Activated gamma-delta T cell (primary cell): ENCODE data around the gene CD27.
"Not testable (repeated sequence)": the region's sequence is repeated elsewhere in the genome, so short reads cannot be mapped to it uniquely, and the experiment has no call there.

Experiments used
- DNase-seq: peaks from one replicate; lab custom pipeline; 2025; lab: John Stamatoyannopoulos, UW
- total RNA-seq, 2 donors: gene quantifications; one replicate each; lab custom pipeline; 2026; lab: John Stamatoyannopoulos, UW

Gene CD27
- total RNA-seq: 37.6 to 70.1 reads per million in 2 donors

GRCh38 chr12:6444704-6445688 is at the start of gene CD27:
Gene CD27 (plus strand): TSS chr12:6444955. CDS start chr12:6445096, 141 bp downstream.
- no peak for DNase-seq

DNA sequence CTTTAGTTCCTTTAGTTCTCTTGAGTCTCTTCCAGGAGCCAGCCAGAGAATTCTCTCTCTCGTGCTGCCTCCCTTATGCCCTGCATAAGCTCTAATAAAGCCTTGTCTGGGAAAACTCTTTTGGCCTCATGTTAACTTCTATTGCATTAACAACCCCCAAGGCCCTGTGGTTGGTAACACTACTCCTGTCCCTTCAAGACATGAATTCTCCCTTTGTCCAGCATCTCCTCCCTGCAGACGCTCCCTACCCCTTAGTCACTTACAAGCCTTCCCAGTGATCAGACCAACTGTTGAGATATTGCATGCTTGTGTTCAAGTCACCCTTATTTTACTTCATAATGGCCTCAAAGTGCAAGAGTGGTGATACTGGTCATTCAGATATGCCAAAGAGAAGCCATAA is 48.7 kb upstream of the CD27 start:
- no peak for DNase-seq

DNA sequence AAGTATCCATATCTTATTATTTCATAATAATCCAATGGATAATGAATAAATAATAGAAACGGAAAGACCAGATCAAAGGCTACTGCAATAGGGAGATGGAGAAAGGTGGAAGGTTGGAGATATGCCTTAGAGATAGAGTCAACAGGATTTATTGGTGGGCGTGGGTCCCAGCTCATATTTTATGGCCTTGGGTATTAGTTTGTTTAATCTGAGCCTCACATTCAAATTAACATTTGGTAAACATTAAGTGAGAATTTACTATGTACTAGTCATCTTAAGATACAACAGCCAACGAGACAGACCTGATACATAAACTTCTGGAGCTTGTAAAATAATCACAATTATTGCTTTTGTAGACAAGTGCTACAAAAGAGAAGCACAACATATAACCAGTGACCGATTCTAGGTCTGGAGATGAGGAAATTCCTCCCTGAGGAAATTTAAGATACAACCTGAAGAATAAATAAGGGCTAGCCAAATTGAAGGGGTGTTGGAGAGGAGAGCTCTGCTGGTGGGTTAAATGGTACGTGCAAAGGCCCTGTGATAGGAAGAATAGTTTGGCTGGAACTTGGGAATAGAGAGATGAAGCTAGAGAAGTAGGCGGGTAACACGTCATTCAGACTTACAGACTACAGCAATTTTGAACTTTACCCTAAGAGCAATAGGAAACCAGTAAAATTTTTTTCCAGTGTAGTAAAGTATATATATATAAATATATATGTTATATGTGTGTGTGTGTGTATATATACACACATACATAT is 44.7 kb upstream of the CD27 start:
- no peak for DNase-seq

- no peak for DNase-seq
These were observed 40.4 kb upstream of the CD27 start for GRCh38 chr12:6404390-6404789.

GRCh38 chr12:6405963-6406362 is 38.8 kb upstream of the CD27 start:
- DNase-seq: no peak

GRCh38 chr12:6407236-6407954 is 37.4 kb upstream of the CD27 start:
- no peak for DNase-seq

- no peak for DNase-seq
These were observed 28.2 kb upstream of the CD27 start for GRCh38 chr12:6416596-6416995.

- no peak for DNase-seq
These were observed 26.0 kb upstream of the CD27 start for GRCh38 chr12:6418796-6419195.

DNA sequence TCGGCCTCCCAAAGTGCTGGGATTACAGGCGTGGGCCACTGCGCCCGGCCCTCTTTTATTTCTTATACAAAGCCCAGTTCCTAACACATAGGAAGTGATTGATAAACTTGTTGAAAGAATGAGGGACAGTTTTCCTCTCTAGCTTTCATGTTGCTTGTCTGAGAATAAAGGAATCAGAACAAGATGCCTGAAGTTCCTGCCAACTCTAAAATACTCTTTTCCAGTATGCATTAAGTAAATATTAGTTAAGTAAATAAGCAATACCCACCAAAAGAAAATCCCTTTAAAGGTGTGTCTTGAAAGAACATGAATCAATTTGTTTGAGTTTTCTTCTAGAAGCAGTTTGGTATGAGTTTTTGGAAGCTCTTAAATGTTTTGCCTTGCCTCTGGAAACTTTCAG is 24.4 kb upstream of the CD27 start:
- no peak for DNase-seq

- DNase-seq: no peak
These were observed 21.3 kb upstream of the CD27 start for GRCh38 chr12:6423267-6424007.

DNA sequence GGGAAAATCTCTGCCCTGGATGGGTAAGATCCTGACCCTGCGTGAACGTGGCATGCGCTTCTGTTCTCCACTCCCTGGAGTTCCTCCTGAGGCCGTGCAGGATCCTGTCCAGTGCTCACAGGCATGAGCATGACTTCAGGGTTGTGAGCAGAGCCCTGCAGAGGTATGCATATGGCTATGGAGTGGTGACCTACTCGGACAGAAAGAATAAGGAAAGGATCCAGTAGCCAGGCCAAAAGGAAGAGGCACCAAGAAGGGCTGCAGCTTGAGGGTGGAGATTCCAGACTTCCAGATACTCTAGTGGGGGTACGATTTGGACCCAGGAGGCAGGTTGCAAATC is 20.8 kb upstream of the CD27 start:
- DNase-seq: no peak

DNA sequence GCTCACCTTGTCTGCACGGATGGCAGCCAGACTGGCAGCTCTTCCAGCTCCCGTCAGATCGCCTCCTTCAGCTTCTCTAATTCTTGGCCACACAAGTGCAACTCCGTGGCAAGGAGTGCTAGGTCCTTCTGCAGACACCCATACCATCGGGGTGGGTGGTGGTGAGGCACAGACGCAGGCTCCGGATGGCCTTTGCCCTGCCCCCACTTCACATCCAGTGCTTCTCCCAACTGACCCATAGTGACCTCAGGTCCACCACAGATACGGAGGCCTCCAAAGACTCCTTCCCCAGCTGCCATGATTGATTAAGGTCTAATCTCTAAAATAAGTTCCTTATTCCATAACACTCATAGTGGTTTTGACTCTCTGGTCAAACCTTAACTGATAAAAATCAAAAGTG is 19.9 kb upstream of the CD27 start:
- no peak for DNase-seq

DNA sequence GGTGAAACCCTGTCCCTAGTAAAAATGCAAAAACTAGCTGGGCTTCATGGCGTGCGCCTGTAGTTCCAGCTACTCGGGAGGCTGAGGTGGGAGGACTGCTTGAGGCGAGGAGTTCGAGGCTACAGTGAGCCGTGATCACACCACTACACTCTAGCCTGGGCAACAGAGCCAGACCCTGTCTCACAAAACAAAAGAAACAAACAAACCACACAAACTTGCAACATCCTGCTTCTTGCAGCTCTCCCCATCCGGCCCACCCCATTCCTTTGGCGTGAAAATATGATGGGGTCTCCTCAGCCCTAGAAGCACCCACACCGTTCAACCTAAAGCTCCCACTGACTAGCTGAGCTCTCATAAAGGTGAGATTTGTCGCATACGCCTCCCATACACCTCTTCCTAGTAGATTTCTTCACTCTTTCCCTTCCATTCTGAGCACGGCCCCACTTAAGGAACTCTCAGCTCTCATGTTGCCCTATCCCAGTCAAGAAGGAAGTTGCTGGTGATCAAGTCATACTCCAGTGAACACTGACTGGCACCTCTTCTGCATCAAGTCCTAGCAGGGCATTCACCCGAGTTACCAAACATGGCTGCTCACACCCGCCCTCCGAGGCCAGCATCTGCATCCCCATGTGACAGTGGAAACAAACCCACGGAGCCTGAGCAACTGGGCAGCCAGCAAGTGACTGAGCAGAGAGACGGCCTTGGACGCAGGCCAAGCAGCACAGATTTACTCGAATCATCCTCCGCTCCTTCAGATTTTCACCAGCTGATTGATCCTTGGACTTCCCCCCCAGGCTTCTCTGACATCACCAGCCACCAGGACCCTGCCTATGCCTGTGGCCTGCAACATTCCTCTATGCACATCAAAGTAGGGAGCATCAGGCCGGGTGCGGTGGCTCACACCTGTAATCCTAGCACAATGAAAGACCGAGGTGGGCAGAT is 18.9 kb upstream of the CD27 start:
- DNase-seq: no peak

DNA sequence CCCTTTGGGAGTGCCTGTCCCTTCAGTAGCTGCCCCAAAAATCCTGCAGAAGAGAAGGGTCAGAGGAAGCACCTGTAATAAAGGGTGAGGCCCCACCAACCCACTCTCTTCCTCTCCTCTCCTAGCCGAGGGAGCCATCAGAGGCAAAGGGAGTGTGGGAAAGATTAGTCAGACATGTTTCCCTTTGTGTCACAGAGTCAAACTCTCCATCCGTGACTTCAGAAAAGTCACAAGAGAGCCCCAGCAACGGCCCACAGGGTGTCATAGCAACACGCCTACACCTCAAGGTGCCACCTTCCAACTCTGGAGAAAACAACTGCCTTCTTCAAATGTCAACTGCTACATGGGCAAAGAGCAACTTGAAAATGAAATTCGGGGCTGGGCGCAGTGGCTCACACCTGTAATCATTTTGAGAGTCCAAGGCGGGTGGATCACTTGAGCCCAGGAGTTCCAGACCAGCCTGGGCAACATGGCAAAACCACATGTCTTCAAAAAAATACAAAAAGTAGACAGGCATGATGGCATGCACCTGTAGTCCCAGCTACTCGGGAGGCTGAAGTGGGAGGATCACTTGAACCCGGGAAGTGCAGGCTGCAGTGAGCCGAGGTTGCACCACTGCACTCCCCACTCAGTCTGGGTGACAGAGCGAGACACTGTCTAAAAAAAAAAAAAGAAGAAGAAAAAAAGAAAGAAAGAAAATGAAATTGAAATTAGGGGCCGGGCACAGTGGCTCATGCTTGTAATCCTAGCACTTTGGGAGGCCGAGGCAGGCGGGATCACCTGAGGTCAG is 17.7 kb upstream of the CD27 start:
- DNase-seq: no peak

GRCh38 chr12:6427796-6428195 is 17.0 kb upstream of the CD27 start:
- not testable (repeated sequence) for DNase-seq

DNA sequence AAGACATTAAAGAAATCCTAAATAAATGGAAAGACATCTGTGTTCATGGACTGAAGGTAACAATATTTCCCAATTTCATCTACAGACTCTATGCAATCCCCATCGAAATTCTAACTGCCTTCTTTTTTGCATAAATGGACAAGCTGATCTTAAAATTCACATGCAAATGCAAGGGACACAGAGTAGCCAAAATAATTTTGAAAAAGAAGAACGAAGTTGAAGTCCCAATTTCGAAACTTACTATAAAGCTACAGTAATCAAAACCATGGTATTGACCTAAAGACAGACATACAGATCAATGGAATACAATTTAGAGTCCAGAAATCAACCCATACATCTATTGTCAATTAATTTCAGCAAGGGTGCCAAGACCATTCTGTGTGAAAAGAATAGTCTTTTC is 16.4 kb upstream of the CD27 start:
- no peak for DNase-seq

- no peak for DNase-seq
These were observed 14.4 kb upstream of the CD27 start for GRCh38 chr12:6430124-6430989.

DNA sequence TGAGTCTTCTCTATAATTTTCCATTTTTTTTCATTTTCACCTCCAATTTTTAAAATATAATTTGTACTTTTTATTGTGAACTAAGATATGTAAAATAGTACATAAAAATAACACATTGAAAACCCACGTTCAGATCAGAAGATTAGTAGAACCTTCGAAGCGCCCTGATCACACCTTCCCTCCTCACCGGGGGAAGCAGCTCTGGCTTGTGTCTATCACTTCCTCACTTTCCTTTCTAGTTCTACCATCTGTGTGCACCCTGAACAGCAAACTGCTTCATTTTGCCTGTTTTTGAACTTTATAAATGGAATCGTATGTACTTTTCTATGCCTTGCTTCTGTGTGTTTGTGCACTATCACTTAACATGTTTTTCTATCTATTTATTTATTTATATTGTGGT is 11.8 kb upstream of the CD27 start:
- DNase-seq: no peak
